ENCODE data around the gene OR9A4. TPM values are rescaled to one million over a fixed set of nuclear protein-coding genes. Genes with fewer than 3 reads are reported as not detected.

The OR9A4 gene
- total and polyA plus RNA-seq, 7 donors: 0.03 TPM; not detected in 6

DNA sequence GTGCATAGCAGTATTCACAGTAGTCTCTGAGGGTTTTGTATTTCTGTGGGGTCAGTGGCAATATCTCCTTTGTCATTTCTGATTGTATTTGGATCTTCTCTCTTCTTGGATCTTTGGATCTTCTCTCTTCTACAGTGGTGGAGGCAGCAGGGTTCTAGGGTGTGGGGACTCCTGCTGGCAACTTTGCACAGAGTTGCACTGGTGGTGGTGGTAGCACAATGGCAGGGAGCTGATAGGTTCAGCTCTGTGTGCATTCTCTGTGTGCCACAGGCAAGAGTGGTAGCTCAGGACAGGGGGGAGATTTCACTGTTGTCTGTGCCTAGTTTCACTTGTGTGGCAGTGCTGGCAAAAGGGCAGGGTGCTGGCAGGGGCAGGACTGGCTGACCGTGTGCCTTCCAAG, 39.8 kb upstream of the OR9A4 start:
- Histone ChIP-seq H3K4me1 (no peaks in the 10 kb centered on the region), H3K9me3 (peaks cover 3% of the 10 kb centered on the region), H3K4me3 (no peak overlapping the region), H3K36me3 (ENCODE audit: insufficient read depth in 1 of 2, low read depth in 1 of 2) (no peaks in the 10 kb centered on the region), H3K27me3 (ENCODE audit: insufficient read depth in 3 of 3, low read length in 2 of 3) (no peaks in the 10 kb centered on the region), H3K27ac (no peak overlapping the region)
- no peak for DNase-seq
- intact Hi-C loops (cut with DNase I): no loop called here
- ATAC-seq: no peak
- TF ChIP-seq, protein P1, sequence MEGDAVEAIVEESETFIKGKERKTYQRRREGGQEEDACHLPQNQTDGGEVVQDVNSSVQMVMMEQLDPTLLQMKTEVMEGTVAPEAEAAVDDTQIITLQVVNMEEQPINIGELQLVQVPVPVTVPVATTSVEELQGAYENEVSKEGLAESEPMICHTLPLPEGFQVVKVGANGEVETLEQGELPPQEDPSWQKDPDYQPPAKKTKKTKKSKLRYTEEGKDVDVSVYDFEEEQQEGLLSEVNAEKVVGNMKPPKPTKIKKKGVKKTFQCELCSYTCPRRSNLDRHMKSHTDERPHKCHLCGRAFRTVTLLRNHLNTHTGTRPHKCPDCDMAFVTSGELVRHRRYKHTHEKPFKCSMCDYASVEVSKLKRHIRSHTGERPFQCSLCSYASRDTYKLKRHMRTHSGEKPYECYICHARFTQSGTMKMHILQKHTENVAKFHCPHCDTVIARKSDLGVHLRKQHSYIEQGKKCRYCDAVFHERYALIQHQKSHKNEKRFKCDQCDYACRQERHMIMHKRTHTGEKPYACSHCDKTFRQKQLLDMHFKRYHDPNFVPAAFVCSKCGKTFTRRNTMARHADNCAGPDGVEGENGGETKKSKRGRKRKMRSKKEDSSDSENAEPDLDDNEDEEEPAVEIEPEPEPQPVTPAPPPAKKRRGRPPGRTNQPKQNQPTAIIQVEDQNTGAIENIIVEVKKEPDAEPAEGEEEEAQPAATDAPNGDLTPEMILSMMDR (IDR thresholded peaks at IDR 0.05): no peak
- whole genome bisulfite sequencing, 3 donors: 78 to 82% (median 79%) methylated on average over 1 of the region's 1 CpG

DNA sequence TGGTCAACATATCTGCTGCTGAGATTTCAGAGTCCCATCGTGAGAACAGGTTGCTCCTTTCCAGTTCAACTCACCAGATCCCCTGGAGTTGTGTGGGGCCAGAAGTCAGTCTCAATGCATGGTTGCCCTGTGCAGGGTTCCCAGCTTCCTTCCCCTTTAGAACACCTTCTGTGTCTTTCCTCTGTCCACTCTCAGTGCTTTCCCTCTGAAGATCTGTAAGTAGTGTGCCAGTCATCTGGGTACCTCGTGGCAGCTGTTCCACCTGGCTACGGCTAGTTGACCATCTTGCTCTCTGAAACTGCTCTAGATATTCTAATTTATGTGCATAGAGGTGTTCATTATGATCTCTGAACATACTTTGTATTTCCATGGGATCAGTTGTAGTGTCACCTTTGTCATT, 38.8 kb upstream of the OR9A4 start:
- ATAC-seq (no peak), DNase-seq (no peak)
- Histone ChIP-seq H3K36me3 (ENCODE audit: insufficient read depth in 1 of 2, low read depth in 1 of 2) (no peaks in the 10 kb centered on the region), H3K4me3 (no peak overlapping the region), H3K9me3 (peaks cover 3% of the 10 kb centered on the region), H3K27ac (no peak overlapping the region), H3K4me1 (no peaks in the 10 kb centered on the region), H3K27me3 (ENCODE audit: insufficient read depth in 3 of 3, low read length in 2 of 3) (no peaks in the 10 kb centered on the region)
- intact Hi-C loops (cut with DNase I): no loop called here
- TF ChIP-seq, protein P1 (IDR thresholded peaks at IDR 0.05): no peak
- 85 to 86% (median 86%) methylated on average over 3 of the region's 3 CpGs for WGBS, 3 donors

DNA sequence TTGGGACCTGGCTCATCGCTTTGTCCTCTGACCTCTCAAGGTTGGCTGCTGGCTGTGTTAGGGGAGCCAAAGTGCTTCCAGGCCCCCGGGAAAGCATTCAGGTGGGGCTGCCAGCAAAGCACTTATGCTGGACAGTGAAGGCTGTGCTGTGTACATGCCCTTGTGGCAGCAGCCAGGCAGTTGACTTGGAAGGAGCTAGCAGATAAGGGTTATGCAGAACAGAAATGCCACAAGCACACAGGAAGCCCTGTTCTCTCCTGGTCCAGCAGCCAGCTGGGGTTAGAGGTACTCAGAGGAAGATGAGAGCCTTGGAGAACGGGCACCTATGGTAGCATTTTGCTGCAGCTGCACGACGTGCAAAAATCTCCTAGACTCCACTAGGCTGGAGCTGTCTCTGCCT, 35.2 kb upstream of the OR9A4 start:
- WGBS, 3 donors: 69 to 74% (median 69%) methylated on average over 5 of the region's 5 CpGs
- ATAC-seq: no peak
- no peak for DNase-seq
- intact Hi-C loops (cut with DNase I): no loop called here
- TF ChIP-seq, protein P1 (IDR thresholded peaks at IDR 0.05): no peak
- H3K9me3 ChIP-seq: no peaks in the 10 kb centered on the region
- no peak overlapping the region for H3K27ac ChIP-seq
- no peaks in the 10 kb centered on the region for H3K27me3 ChIP-seq (ENCODE audit: insufficient read depth in 3 of 3, low read length in 2 of 3)
- no peaks in the 10 kb centered on the region for H3K36me3 ChIP-seq (ENCODE audit: insufficient read depth in 1 of 2, low read depth in 1 of 2)
- no peak overlapping the region for H3K4me3 ChIP-seq
- no peaks in the 10 kb centered on the region for H3K4me1 ChIP-seq

DNA sequence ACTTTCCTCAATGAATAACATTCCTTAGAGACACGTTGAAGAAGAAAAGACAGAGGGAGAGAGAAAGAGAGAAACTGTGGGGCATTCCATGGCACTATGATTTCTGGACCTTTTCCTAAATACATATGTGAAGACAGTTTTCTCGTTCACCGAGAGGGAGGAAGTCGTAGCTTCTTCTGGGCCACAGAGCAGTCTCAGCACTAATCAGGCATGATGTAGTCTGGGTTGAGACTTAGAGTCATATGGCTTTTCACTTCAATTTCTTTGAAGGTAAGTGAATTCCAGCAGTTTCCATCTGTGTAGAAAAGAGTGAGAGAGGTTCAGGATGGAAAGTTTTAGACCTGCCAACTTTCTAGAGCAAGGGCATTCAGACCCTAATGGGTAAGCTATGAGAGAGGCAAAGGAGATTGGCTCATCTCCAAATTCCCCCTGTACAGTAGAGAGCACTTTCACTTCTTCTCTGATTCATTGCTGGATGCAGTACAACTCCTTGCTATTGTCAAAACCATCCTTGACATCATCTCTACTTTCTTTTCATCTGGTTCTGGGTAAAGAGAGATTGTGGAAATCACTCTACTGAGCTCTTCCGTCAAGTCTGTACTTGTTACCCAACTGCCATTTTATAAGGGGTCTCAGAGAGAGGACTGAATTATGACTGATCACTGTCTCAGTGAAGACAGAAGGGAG, 31.5 kb upstream of the OR9A4 start:
- Histone ChIP-seq H3K27ac (no peak overlapping the region), H3K4me1 (no peaks in the 10 kb centered on the region), H3K27me3 (ENCODE audit: insufficient read depth in 3 of 3, low read length in 2 of 3) (no peaks in the 10 kb centered on the region), H3K4me3 (no peak overlapping the region), H3K9me3 (no peaks in the 10 kb centered on the region), H3K36me3 (ENCODE audit: insufficient read depth in 1 of 2, low read depth in 1 of 2) (no peaks in the 10 kb centered on the region)
- DNase-seq: no peak
- no peak for ATAC-seq
- TF ChIP-seq, protein P1 (IDR thresholded peaks at IDR 0.05): no peak
- WGBS, 3 donors: 80 to 87% (median 83%) methylated on average over 5 of the region's 5 CpGs
- intact Hi-C loops (cut with DNase I): no loop called here

DNA sequence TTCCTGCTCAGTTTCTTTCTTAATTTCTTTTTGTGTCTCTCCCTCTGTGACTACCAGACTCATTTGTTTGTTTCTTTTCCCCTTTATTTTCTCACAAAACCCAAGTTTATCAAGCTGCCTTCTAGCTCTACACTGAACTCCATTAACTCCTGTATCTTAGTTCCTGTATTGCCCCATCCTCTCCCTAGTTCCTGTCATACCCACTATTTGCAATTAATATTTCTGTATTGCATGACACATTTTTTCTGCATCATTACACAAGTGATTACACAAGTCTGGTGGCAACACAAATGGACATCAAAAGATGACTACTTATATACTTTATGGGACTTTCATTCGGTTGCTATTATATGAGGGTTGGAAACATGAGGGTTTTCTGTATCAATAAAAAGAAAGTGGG, 26.9 kb upstream of the OR9A4 start:
- WGBS, 3 donors: 90 to 96% (median 93%) methylated on average over 1 of the region's 1 CpG
- no peak for ATAC-seq
- H3K4me3 ChIP-seq: no peak overlapping the region
- DNase-seq: no peak
- intact Hi-C loops (cut with DNase I): no loop called here
- TF ChIP-seq, protein P1 (IDR thresholded peaks at IDR 0.05): no peak
- H3K27ac ChIP-seq: no peak overlapping the region
- no peaks in the 10 kb centered on the region for H3K36me3 ChIP-seq (ENCODE audit: insufficient read depth in 1 of 2, low read depth in 1 of 2)
- no peaks in the 10 kb centered on the region for H3K9me3 ChIP-seq
- no peaks in the 10 kb centered on the region for H3K27me3 ChIP-seq (ENCODE audit: insufficient read depth in 3 of 3, low read length in 2 of 3)
- no peaks in the 10 kb centered on the region for H3K4me1 ChIP-seq
